Embryonic facial prominence (tissue), 1 donor: ENCODE results near the gene HOXA10.

Experiments used
- DNase-seq: peaks from one replicate; pipeline ENCODE4 v3.0.0-alpha.2; 2016; ENCODE audit errors: extremely low spot score

The HOXA10 gene

DNA sequence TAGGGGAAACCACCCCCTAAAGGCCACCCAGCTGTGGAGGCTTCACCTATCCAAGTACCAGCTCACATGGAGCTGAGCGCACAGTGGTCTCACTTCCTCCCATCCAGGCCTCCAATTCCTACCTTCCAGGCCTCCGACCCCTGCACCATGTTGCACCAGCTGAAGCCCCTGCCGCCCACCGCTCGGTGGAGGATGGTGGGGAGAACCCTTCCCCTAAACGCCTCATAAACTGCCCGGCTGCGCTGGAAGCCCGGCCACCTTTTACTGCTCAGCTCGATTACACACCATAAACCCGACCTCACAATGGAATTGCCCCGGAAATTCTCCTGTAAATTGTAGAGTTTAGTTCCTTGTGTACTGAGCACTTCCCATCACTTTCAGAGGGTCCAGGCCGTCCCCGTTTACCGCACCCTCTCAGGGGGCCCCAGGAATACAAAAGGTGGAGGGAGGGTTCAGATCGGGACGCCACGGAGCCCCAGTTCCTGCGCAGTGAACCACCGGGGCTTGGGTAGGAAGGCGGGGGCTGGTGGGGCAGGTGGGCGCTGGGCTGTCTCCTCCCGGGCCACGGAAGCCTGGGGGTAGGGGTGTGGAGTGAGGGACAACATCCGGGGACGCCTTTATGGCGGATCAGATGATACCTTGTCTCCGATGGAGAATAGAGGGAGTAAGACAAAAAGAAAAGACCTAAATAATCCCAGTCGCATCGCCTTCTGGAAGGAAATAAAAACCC lies 16.3 kb downstream of the HOXA10 start:
- DNase-seq, result no peak

DNA sequence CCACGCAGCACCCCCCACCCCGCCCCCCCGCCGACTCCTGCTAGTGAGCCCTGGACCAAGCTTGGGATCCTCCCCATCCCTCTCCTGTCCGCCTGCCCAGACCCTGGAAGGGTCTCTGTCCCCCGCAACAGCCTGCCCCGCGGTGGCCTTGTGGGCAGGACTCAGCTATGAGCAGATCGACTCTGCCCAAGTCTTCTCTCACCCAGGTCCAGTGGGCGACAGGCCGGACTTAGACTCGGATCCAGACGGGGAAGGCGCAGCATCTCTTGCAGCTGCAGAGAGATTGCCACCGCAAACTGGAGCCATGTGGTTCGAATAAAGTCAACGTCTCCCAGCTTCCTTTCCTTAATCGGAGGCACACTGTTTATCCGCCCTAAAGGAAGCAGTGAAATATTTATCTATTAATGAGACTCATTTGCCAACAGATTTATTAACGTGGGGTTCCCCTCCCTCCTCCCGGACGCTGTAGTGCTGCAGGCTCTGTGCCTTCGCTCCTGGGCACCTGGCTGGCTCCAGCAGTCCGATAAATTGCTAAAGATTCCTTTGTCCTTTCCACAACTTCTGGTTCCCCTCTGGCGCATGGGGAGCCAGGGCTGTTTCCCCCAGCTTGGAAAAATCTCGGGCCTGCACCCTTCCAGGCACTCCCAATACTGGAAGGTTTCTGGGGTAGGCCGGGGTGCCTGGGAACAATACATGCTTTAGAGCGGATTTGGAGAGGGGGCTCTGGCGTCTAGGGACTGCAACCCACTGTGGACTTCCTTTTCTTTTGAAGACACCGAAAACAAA lies 17.0 kb downstream of the HOXA10 start:
- DNase-seq, result no peak

DNA sequence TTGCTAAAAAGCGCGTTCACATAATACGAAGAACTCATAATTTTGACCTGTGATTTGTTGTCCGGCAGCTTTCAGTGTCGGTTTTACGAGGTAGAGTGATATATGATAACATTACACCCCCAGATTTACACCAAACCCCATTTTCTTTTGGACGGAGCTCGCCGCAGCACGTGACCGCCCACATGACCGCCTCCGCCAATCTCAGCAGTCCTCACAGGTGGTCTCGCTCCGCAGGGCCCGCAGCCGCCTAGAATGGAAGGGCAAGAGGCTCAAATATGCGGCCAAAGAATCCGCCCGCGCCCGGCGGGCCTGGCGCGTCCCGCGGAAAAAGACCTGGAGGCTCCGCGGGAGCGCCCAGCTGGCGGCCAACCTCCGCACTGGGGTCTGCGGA lies 17.6 kb downstream of the HOXA10 start, which contains the start of gene HOXA7:
Gene HOXA7, minus strand, starts transcription at position 168 of the 391 bp plus-strand sequence. Its CDS starts 130 bp downstream, at position 38.
- no peak for DNase-seq

GRCh38 chr7:27155816-27156507 lies 18.2 kb downstream of the HOXA10 start:
- no peak for DNase-seq

- DNase-seq, result no peak
These were observed 19.0 kb downstream of the HOXA10 start for GRCh38 chr7:27154901-27155815.

DNA sequence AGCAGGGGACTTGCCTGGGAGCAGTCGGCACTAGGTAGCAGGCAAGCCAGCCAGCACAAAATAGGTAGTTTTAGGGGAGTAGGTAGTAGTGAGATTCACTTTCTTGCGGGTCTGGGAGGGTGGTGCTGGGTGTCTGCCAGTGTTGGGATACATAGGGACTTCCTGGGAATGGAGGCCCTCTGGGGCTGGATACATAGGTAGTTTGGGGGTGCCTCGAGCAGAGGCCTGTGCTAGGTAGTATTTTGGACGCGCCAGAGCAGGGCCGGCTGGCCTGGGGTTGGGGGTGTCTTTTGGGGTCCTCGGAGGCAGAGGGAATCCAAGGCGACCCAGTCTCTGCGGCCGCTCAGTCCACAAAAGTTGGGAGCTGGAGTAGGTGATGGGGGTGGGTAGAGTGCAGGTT lies 19.8 kb downstream of the HOXA10 start:
- DNase-seq, result no peak

GRCh38 chr7:27153526-27153925 lies 20.6 kb downstream of the HOXA10 start:
- DNase-seq, result no peak

DNA sequence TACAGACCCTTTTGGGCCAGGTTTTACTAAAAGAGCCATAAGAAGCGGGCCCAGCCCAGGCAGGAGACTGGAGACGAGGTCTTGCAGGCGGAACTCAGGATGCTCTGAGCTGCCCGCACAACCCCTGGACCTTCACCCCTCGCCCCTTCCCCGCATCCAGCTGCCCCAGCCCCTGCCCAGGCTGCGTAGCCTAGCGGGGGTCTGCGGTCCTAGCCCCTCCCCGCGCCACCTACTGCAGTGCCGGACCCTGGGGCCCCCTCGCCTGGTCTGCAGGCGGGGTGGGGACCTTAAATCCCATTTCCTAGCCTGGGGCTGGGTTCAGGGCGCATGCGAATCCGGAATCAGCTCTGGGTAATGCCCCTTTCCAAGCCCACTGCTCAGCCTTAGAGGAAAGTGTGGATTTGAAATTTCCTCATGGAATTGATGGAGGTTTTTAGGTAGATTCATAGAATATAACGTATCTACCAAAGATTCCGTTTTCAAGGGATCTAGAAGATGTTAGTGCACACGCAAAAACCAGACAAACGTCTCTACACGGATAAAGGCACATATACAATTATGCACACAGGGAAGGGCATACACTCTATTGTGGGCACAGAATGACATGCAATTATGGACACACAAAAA lies 21.2 kb downstream of the HOXA10 start:
- DNase-seq, result no peak

GRCh38 chr7:27151931-27152815 lies 21.9 kb downstream of the HOXA10 start, which contains the start of gene HOXA3:
Gene HOXA3, minus strand, starts transcription at chr7:27152583. Its CDS starts 41,943 bp downstream, at chr7:27110640.
- DNase-seq, result no peak

DNA sequence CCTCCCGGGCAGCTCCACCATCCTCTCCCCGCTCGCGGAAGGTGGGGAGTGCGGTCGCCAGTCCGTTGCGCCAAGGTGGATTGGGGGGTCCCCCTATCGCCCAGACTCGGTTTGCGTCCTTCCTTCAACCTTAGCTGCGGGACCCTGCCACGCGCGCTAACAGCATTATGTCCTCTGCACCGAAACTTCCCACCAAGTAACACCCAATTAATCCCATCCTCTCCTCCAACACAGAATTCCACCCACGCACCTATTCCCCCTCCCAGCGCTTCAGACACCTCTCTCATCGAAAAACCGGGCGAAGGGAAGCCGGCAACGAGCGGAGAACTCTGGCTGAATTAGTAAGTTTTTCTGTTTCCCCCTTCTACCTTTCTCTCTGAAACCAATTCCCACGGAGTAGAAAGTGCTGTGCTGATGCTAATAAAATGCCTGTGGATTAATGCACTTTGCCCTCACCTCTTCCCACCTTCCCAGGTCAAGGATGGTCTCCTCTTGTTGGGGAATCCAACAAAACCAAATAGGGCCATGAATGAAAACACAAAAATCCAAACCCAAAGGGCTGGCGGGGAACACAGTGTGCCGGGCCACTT lies 22.7 kb downstream of the HOXA10 start:
- no peak for DNase-seq

DNA sequence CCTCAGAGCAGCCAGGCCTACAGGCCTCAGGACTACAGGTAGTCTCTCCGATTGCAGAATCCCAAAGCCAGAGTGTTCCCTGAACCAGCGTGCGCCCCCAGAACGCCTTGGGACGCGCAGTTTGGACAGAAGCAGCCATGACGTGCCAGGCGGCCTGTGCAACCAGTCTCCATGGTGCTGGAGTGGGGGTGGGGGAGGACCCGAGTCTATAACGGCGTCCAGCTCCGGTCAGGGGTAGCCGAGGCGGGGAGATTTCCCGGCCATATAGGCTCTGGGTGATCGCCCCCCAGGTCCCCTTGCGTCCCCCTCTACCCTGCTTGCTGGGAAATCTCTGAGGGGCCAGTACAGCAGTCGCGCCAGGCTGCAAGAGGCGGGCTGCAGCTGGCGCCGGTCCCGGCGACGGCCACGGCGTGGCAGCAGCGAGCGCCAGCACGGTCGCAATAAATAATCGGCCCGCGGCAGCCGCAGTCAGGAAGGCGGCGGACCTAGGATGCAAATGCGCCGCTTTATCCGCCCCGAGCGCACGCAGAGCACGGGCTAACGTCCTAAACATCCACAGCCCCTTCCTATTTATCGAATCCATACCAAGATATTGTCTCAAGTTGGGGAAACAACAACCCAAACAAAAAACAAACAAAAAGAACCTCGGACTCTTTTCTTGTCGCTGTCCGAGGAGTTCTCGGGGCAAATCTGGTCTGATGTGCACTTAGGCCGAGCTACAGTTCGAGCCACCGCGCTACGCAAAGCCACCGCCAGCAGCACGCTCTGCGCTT lies 23.4 kb downstream of the HOXA10 start:
- no peak for DNase-seq

- DNase-seq, result no peak
These were observed 24.1 kb downstream of the HOXA10 start for GRCh38 chr7:27149842-27150567.

DNA sequence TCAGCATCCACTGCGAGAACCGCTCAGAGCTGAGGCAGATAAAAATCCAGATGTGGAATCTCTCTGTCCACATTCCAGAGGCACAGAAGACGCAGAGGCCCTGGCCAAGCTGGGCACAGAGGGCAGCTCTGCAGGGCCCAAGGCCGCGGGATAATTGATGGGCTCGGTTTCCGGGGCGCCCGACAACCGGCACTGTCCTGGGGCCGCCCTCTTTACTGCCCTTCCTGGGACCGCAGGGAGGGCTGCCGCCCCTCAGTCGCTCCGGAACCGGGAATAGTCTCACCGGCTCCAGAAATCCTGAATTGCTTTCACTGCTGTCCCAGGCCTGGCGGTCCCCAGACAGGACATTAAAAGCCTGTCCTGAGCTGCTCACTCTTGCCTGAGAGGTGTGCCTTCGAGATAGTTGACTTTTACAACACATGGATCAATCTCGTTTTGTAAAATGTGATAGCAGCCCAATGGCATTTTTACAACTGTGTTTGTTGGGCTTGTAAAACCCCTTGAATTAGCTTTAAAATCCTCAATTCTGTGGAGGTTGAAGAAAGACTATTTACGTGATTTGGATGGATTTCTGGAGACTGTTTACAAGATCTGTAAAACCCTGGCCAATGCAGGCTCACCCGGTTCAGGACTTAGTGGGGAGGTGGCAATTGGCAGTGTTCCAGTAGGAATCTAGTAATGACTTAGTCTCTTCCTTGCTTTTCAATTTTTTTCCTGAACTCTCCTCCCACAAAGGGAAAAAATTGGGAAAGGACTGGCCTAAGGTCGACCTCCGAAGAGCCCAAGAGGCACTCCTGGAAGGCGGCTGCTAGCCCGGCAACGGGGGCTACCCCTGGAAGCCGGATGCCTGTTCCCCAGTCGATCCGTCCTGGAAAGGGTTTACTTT lies 25.1 kb downstream of the HOXA10 start:
- DNase-seq, result no peak

DNA sequence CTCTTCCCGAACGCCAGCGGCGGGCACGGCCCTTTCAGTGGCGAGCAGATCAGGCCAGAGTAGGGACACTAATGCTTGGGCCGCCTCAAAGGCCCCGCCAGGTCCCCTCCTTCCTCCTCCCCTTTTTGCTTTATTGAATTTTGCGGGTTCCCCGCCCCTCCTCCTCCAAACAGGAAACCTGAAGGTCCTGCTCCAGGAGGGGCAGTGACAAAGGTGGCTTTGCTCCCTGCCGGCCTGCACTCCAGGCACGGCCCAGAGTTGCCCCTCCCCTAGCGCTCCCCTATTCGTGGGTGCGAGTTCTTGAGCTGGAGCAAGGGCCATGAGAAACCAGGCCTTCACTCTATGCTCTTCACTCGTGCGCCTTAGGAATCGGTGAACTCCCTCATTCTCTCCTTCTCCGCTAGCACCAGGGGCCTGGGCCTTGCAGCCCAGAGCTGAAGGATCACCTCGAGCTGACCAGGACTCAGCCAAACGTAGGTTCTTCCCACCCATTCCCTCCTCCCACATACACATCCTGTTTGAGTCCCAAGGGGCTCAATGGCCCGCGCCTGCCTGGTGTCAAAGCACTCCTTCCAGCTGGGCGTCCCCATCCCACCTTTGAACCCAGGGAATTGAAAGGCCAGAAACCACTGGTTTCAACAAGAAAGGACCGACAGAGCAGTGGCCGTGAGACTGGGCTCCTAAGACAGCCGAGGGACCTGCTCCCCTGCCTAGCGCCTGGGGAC lies 25.9 kb downstream of the HOXA10 start:
- no peak for DNase-seq

DNA sequence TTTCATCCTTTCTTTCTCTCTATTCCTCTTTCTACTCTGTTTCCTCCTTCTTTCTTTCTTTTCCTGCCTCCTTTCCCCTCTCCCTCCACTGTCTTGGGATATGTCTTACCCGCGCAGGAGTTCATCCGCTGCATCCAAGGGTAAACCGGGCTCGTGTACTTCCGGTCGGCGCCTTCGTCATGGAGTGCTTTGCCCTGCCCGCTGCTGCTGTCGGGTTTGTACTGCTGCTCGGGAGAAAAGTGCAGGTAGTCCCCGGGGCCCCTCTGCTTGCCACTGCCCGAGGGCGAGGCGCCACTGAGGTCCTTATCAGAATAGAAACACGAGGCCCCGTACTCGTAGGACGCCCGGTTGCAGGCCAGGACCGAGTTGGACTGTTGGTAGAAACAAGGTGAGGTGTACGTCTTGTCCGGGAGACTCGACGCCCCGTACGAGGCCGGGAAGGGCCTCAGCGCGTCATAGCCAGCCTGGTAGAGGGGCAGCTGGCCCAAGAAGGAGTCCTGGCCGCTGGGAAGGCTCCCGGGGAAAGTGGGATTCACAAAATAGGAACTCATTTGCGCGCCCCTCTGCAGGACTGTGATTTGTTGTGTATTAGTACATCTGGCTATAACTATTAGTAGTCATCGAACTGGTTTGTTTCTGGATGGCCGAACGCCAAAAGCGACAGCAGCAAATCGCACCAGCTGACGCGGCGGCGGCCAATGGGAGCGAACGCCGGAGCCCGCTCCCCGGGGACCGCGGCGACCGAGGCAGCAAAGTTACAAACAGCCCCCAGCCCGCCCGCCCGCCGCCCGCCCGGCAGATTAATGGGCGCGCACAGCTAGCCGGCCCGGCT lies 26.7 kb downstream of the HOXA10 start, which contains the start of gene HOXA6:
Gene HOXA6, minus strand, starts transcription at position 576 of the 832 bp plus-strand sequence. Its CDS starts 25 bp downstream, at position 551.
- DNase-seq, result no peak
